HG03457 (cell line): Measurements from ENCODE around the gene SLCO2B1.

Source experiments
- ATAC-seq: cut with Tn5 transposase; IDR thresholded peaks from one replicate; pipeline ENCODE4 v1.9.1; 2021; ENCODE audit warnings: moderate number of reproducible peaks; ENCODE audit not compliant: unreplicated experiment

SLCO2B1 gene

GRCh38 chr11:75214843-75215242 lies 63.9 kb downstream of the SLCO2B1 start:
- ATAC-seq = no peak

- no peak for ATAC-seq
Measured at GRCh38 chr11:75219869-75220268, 69.0 kb downstream of the SLCO2B1 start.

- no peak for ATAC-seq
Measured at GRCh38 chr11:75223954-75224643, 73.2 kb downstream of the SLCO2B1 start.

- ATAC-seq = no peak
Measured at GRCh38 chr11:75225794-75226193, 74.9 kb downstream of the SLCO2B1 start.

- ATAC-seq = no peak
Measured at GRCh38 chr11:75229466-75229865, 78.6 kb downstream of the SLCO2B1 start.

- ATAC-seq = no peak
Measured at GRCh38 chr11:75230621-75231020, 79.7 kb downstream of the SLCO2B1 start.

- ATAC-seq = no peak
Measured at GRCh38 chr11:75233754-75234172, 82.9 kb downstream of the SLCO2B1 start.

GRCh38 chr11:75236062-75236461 lies 85.2 kb downstream of the SLCO2B1 start:
- no peak for ATAC-seq

- ATAC-seq = no peak
Measured at GRCh38 chr11:75237050-75237449, 86.1 kb downstream of the SLCO2B1 start.

GRCh38 chr11:75238595-75239440 lies 87.9 kb downstream of the SLCO2B1 start:
- ATAC-seq = no peak

- no peak for ATAC-seq
Measured at GRCh38 chr11:75239531-75240290, 88.8 kb downstream of the SLCO2B1 start.

GRCh38 chr11:75240311-75241035 lies 89.6 kb downstream of the SLCO2B1 start, which contains the start of gene TPBGL:
TSS of gene TPBGL (plus strand) at chr11:75240774. CDS start at chr11:75241050, 276 bp downstream.
- ATAC-seq = no peak

- ATAC-seq = peak; percentile 63
Measured at GRCh38 chr11:75241036-75241905, 90.4 kb downstream of the SLCO2B1 start.

- ATAC-seq = no peak
Measured at GRCh38 chr11:75241906-75242644, 91.2 kb downstream of the SLCO2B1 start.

- no peak for ATAC-seq
Measured at GRCh38 chr11:75242722-75243600, 92.1 kb downstream of the SLCO2B1 start.

- ATAC-seq = no peak
Measured at GRCh38 chr11:75244052-75244814, 93.3 kb downstream of the SLCO2B1 start.

GRCh38 chr11:75245356-75246005 lies 94.6 kb downstream of the SLCO2B1 start:
- ATAC-seq = no peak
